ENCODE measurements around the gene CCDC124. TPM values are rescaled to one million over a fixed set of nuclear protein-coding genes. Genes with fewer than 3 reads are reported as not detected.
"Not testable (repeated sequence)": the region's sequence is repeated elsewhere in the genome, so short reads cannot be mapped to it uniquely, and the experiment has no call there.

Gene CCDC124
- total RNA-seq, 1 donor from 2014 or later = 22.3 TPM

DNA sequence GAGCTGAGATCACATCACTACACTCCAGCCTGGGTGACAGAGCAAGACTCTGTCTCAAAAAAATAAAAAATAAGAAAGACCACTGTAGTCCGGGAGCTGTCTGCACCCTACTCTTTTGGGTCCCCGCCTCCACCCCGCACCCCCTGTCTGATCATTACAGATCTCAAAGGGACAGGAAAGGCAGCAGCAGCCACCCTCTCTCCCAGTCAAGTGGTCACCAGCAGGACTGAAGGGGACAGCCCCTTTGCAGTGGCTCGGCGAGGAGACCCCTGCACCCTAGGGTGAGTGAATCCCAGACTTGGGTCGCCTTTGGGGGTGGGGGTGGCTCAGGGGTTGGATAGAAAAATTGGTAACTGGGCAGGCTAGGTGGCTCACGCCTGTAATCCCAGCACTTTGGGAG, 21.6 kb downstream of the CCDC124 start:
- no peak for DNase-seq

- DNase-seq = no peak
Observed at GRCh38 chr19:17957149-17957849, 24.5 kb downstream of the CCDC124 start.

DNA sequence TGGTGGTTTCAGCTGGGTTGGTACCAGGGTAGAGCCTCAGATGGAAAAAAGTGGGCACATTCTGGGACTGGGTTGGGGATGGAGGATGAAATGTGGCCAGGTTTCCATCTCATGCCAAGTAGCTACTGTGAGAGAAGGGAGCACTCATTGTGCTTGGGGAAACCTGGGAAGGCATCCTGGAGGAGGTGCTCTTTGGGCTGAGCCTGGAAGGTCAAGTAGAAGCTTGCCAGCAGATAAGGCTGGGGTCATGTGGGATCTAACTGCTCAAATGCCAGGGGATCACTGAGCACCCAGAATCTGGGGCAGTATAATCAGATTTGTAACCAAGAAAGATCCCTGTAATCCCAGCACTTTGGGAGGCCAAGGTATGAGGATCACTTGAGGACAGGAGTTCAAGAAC, 25.1 kb downstream of the CCDC124 start:
- DNase-seq = no peak

DNA sequence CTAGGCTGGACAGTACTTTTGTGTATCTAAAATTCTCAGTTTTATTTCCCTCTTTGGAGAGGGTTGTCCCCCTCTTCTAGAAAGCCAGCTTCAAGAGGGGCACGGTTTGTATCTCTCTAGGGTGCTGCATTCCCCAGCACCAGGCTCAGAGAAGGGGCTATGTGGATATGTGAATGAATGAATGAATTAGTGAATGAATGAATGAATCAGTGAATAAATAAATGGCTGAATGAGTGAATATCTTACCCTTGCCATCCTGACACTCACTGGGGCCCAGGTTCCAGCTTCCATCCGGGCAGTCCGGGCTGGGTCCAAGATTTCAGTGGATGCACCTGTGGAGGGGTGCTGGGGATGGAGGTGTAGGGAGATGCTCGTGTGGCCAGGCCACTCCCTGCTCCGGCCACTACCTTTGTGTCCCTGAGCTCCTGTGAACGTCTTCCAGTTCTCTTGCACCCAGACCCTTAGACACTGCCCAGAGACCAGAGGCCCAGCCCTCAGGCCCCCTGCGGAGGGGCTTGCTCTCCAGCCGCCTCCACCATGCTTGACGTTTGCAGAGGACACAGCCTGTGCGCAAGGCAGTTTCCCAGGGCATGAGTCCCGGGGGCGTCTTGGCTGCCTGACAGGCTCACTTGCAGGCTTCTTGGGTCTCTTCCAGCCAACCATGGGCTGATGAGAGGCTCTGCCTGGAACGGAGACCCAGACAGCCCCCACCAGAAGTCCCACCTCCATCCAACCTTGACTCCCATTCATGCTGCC, 31.3 kb downstream of the CCDC124 start:
- DNase-seq = no peak

- no peak for DNase-seq
Observed at GRCh38 chr19:17965370-17966128, 32.7 kb downstream of the CCDC124 start.

DNA sequence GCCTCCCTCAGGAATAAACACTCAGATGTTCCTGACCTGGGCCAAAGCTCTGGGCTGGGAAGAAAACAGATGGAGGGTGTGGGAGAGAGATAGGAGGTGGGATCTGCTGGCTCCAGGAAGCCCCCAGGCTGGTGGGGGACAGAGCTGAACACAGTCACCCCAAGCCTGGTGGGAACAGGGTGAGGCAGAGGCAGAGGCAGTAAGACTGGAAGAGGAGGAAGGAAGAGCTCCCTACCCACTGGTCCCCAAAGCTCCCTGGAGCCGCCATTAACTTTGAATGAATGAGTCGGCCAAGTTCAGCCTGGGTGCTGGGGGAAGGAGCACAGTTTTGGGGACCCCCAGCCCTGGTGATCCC, 33.3 kb downstream of the CCDC124 start:
- no peak for DNase-seq

DNA sequence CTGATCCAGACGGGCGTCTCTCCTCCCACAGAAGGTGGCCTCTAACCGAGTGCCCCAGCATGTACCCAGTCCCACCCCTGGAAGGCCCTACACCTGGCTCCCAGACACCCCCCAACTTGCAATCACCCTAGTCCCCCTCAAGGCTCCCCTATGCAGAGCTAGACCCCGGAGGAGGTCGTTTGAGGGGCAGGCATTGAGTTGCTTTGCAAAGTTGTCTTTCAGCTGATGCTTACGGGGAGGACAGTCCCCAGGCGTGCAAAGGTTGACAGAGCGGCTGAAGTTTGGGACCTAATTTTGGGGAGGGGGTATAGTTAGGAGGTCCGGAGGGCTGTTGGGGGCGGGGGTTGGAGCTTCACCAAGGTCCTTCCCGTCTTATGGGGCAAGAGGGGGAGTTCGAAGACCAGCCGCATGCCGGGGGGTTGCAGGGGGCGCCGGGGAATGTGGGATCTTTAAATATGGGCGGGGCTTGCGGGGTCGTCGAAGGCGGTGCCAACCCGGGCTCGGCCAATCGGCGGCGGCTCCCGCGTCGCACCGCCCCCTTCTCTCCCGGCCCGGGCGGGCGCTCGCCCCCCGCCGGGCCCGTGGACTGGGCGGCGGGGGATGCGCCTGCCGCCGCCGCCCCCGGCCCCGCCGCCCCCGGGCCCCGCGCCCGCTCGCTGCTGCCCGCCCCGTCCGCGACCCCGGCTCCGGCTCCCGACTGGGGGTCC, 33.9 kb downstream of the CCDC124 start, which contains the start of gene KCNN1:
TSS of gene KCNN1 (plus strand) at position 558 of the 707 bp plus-strand sequence. CDS start 6,782 bp downstream, outside the sequence.
- no peak for DNase-seq

GRCh38 chr19:17967257-17968051, 34.6 kb downstream of the CCDC124 start:
- no peak for DNase-seq

GRCh38 chr19:17968362-17968761, 35.5 kb downstream of the CCDC124 start:
- no peak for DNase-seq

DNA sequence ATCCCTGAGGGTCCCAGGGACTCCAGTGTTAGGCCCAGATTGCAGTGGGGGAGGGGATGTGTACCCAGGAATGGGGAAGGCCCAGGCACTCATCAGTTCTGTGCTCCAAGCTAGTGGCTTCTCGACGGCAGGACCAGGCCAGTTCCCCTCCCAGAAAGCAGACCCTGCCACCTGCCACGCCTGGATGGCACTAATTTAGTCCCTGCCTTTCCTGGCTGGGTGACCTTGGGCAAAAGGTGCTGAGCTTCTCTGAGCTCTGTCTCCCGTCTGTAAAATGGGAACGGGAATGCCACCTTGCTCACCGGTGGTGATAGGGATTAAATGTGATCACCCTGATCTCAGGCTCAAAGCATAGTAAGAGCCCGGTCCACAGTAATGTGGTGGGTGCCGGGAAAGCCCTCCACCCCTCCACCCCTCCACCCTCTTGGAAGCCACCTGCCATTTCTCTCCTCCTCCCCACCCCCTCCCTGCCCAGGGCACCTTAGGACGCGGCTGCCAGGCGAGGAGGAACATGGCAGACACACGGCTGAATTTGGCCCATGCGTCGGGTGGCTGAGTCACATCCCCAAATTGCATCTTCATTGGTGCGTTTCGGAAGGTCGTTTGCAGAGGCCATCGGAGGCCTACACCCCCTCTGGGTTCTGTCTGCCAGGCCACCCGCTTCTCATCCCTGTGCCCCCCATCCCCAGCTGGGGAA, 36.4 kb downstream of the CCDC124 start:
- DNase-seq = no peak

- no peak for DNase-seq
Observed at GRCh38 chr19:17972230-17972629, 39.4 kb downstream of the CCDC124 start.

DNA sequence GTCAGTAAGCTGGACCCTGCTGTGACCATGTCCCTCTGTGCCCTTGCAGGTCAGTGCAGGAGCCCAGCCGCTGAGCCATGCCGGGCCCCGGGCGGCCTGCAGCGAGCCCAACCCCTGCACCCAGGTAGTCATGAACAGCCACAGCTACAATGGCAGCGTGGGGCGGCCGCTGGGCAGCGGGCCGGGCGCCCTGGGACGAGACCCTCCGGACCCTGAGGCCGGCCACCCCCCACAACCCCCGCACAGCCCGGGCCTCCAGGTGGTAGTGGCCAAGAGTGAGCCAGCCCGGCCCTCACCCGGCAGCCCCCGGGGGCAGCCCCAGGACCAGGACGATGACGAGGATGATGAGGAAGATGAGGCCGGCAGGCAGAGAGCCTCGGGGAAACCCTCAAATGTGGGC, 40.9 kb downstream of the CCDC124 start:
- DNase-seq = no peak

- no peak for DNase-seq
Observed at GRCh38 chr19:17974551-17974950, 41.7 kb downstream of the CCDC124 start.

DNA sequence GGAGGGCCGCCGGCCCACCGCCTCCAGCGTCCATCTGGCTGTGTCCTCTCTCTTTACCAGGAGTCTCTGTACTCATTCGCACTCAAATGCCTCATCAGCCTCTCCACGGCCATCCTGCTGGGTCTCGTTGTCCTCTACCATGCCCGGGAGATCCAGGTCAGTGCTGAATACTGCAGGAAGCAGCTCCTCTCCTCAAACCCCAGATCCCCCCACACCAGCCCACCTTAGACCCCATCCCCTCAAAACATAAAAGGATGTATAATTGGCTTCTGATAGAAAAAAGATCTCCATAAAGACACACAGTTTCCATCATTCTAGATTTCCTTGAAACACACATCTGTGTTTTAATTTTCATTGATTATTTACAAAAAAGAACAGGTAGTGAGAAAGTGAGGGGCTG, 42.2 kb downstream of the CCDC124 start:
- DNase-seq = no peak

- DNase-seq = no peak
Observed at GRCh38 chr19:17977021-17977420, 44.2 kb downstream of the CCDC124 start.

GRCh38 chr19:17977488-17977887, 44.7 kb downstream of the CCDC124 start:
- no peak for DNase-seq

GRCh38 chr19:17981611-17982010, 48.8 kb downstream of the CCDC124 start:
- DNase-seq = no peak

- no peak for DNase-seq
Observed at GRCh38 chr19:17982430-17982829, 49.6 kb downstream of the CCDC124 start.

- DNase-seq = no peak
Observed at GRCh38 chr19:17985037-17985818, 52.4 kb downstream of the CCDC124 start.

DNA sequence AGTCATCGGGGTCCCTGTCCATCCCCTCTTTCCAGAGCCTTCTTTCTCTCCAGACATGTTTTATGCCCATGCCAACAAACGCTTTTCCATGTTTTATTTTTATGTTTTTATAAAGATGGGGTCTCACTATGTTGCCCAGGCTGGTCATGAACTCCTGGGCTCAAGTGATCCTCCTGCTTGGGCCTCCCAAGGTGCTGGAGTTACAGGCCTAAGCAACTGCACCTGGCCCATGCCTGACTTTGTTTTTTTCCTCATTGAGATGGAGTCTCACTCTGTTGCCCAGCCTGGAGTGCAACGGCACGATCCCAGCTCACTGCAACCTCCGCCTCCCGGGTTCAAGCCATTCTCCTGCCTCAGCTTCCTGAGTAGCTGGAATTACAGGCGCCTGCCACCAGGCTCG, 53.8 kb downstream of the CCDC124 start:
- not testable (repeated sequence) for DNase-seq

Measured in skin of body (tissue), 2 donors.